Smooth muscle cell (in vitro differentiated cells): ENCODE results near the gene RRAD. TPM values are rescaled to one million over a fixed set of nuclear protein-coding genes. Genes with fewer than 3 reads are reported as not detected.
A peak's percentile ranks its signal among the peaks of the same experiment; 100 is the strongest.

Experiments
- DNase-seq: peaks from one replicate; lab custom pipeline; 2025; ENCODE audit not compliant: unreplicated experiment; lab: John Stamatoyannopoulos, UW
- H2AFZ ChIP-seq: fragments of 200-600 bp; sonication (generic); 2 replicates; pipeline ENCODE4 v1.6.0; 2016; ENCODE audit warnings: antibody characterized with exemption, low read depth, mild to moderate bottlenecking
- H3F3A ChIP-seq: fragments of 200-600 bp; sonication (generic); 2 replicates; pipeline ENCODE4 v1.6.0; 2017; ENCODE audit warnings: antibody characterized with exemption, low read depth
- H3K27ac ChIP-seq: fragments of 200-600 bp; sonication (generic); 2 replicates; pipeline ENCODE4 v1.5.1; 2016; ENCODE audit warnings: low read depth, mild to moderate bottlenecking
- H3K27me3 ChIP-seq: fragments of 200-600 bp; sonication (generic); 2 replicates; pipeline ENCODE4 v1.6.1; 2016; ENCODE audit warnings: low read depth, mild to moderate bottlenecking
- H3K36me3 ChIP-seq: fragments of 200-600 bp; sonication (generic); 2 replicates; pipeline ENCODE4 v1.5.1; 2016; ENCODE audit warnings: low read depth
- H3K4me1 ChIP-seq: fragments of 200-600 bp; sonication (generic); 2 replicates; pipeline ENCODE4 v1.5.1; 2016; ENCODE audit warnings: low read depth
- H3K4me2 ChIP-seq: fragments of 200-600 bp; sonication (generic); 2 replicates; pipeline ENCODE4 v1.6.0; 2016; ENCODE audit warnings: mild to moderate bottlenecking
- H3K4me3 ChIP-seq: fragments of 200-600 bp; sonication (generic); 2 replicates; pipeline ENCODE4 v1.5.1; 2016; ENCODE audit warnings: mild to moderate bottlenecking
- H3K79me2 ChIP-seq: fragments of 200-600 bp; sonication (generic); 2 replicates; pipeline ENCODE4 v1.6.0; 2016; ENCODE audit warnings: low read depth, mild to moderate bottlenecking
- H3K9ac ChIP-seq: fragments of 200-600 bp; sonication (generic); 2 replicates; pipeline ENCODE4 v1.6.0; 2016; ENCODE audit warnings: low read depth
- H3K9me3 ChIP-seq: fragments of 200-600 bp; sonication (generic); replicated peaks from 2 replicates; pipeline ENCODE4 v1.5.1; 2016; ENCODE audit warnings: low read depth
- H4K20me1 ChIP-seq: fragments of 200-600 bp; sonication (generic); 2 replicates; pipeline ENCODE4 v1.6.0; 2016; ENCODE audit warnings: low read depth
- WGBS: methylation state at CpG from one replicate; pipeline ENCODE4 v1.1.7; 2016; ENCODE audit warnings: low lambda C conversion rate; 5-methylcytosine and 5-hydroxymethylcytosine counted together
- polyA plus RNA-seq: library from polyadenylated mRNA; unstranded; fragments of >200 nt; fragmentation: Nextera tagmentation; extraction: Ambion mirVana; gene quantifications from 2 replicates; pipeline ENCODE4 v1.2.1, GENCODE V29; 2016
- total RNA-seq: library from RNA; depleted of rRNA; stranded (reverse); fragments of >200 nt; gene quantifications from 2 replicates; pipeline ENCODE4 v1.2.3, GENCODE V29; 2014
- TF ChIP-seq, protein P1 (sequence below): fragments of 200-600 bp; sonication (generic); IDR thresholded peaks from 2 replicates; pipeline ENCODE4 v1.5.1; 2017; ENCODE audit warnings: borderline replicate concordance, mild to moderate bottlenecking, antibody characterized with exemption; ENCODE audit not compliant: insufficient read depth, poor library complexity, severe bottlenecking

RRAD gene
- total and polyA plus RNA-seq, 2 experiments from 2014 or later = 7.6 to 27.5 TPM

GRCh38 chr16:66885491-66885890 lies 39.8 kb downstream of the RRAD start:
- 95% methylated on average over 12 of the region's 12 CpGs for WGBS
- H3K4me3 ChIP-seq = no peak overlapping the region
- peaks cover 22% of the 10 kb centered on the region for H4K20me1 ChIP-seq
- no peak overlapping the region for H3K9ac ChIP-seq
- no peaks in the 10 kb centered on the region for H3K27me3 ChIP-seq
- no peaks in the 10 kb centered on the region for H3K9me3 ChIP-seq
- no peaks in the 10 kb centered on the region for H3F3A ChIP-seq
- TF ChIP-seq, protein P1, sequence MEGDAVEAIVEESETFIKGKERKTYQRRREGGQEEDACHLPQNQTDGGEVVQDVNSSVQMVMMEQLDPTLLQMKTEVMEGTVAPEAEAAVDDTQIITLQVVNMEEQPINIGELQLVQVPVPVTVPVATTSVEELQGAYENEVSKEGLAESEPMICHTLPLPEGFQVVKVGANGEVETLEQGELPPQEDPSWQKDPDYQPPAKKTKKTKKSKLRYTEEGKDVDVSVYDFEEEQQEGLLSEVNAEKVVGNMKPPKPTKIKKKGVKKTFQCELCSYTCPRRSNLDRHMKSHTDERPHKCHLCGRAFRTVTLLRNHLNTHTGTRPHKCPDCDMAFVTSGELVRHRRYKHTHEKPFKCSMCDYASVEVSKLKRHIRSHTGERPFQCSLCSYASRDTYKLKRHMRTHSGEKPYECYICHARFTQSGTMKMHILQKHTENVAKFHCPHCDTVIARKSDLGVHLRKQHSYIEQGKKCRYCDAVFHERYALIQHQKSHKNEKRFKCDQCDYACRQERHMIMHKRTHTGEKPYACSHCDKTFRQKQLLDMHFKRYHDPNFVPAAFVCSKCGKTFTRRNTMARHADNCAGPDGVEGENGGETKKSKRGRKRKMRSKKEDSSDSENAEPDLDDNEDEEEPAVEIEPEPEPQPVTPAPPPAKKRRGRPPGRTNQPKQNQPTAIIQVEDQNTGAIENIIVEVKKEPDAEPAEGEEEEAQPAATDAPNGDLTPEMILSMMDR = no peak
- H3K27ac ChIP-seq = no peak overlapping the region
- H3K4me1 ChIP-seq = no peaks in the 10 kb centered on the region
- no peaks in the 10 kb centered on the region for H3K36me3 ChIP-seq
- H3K79me2 ChIP-seq = no peaks in the 10 kb centered on the region
- no peak for DNase-seq
- no peak overlapping the region for H3K4me2 ChIP-seq
- no peak overlapping the region for H2AFZ ChIP-seq

GRCh38 chr16:66882702-66883101 lies 42.6 kb downstream of the RRAD start:
- Histone ChIP-seq H3K9me3 (no peaks in the 10 kb centered on the region), H2AFZ (no peak overlapping the region), H3K27me3 (no peaks in the 10 kb centered on the region), H3K4me2 (no peak overlapping the region), H3K4me3 (no peak overlapping the region), H3K36me3 (no peaks in the 10 kb centered on the region), H3K79me2 (no peaks in the 10 kb centered on the region), H3K9ac (no peak overlapping the region), H3F3A (peaks cover 13% of the 10 kb centered on the region), H4K20me1 (peaks cover 22% of the 10 kb centered on the region), H3K27ac (no peak overlapping the region), H3K4me1 (no peaks in the 10 kb centered on the region)
- TF ChIP-seq, protein P1 = no peak
- 99% methylated on average over 3 of the region's 3 CpGs for whole genome bisulfite sequencing
- no peak for DNase-seq

DNA sequence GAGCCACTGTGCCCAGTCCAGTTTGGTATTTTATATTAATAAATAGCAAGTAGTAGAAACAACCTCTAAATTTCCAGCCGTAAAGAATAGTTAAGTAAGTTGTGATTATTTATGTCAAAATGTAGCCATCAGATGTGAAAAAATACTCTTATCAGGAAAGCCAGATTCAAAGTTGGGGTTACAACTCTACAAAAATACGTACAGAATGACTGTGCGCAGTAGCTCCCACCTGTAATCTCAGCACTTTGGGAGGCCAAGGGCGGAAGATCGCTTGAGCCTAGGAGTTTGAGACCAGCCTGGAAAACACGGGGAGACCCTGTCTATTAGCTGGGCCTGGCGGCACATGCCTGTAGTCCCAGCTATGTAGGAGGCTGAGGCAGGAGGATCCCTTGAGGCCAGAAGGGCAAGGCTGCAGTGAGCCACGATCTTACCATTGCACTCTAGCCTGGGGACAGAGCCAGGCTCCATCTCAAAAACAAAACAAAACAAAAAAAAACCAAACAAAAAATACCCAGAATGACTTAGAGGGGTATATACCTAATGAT lies 43.3 kb downstream of the RRAD start:
- no peak for DNase-seq
- no peak overlapping the region for H3K4me2 ChIP-seq
- no peaks in the 10 kb centered on the region for H3K27me3 ChIP-seq
- H4K20me1 ChIP-seq = peaks cover 19% of the 10 kb centered on the region
- TF ChIP-seq, protein P1 = no peak
- no peak overlapping the region for H2AFZ ChIP-seq
- H3K4me3 ChIP-seq = no peak overlapping the region
- peaks cover 13% of the 10 kb centered on the region for H3F3A ChIP-seq
- no peak overlapping the region for H3K27ac ChIP-seq
- 95% methylated on average over 8 of the region's 8 CpGs for WGBS
- H3K79me2 ChIP-seq = no peaks in the 10 kb centered on the region
- no peak overlapping the region for H3K9ac ChIP-seq
- no peaks in the 10 kb centered on the region for H3K36me3 ChIP-seq
- H3K9me3 ChIP-seq = no peaks in the 10 kb centered on the region
- H3K4me1 ChIP-seq = no peaks in the 10 kb centered on the region

- Histone ChIP-seq H2AFZ (no peak overlapping the region), H3K9me3 (no peaks in the 10 kb centered on the region), H3K9ac (no peak overlapping the region), H4K20me1 (peaks cover 15% of the 10 kb centered on the region), H3K4me3 (peak overlapping the region; percentile 84), H3K36me3 (no peaks in the 10 kb centered on the region), H3K4me1 (no peaks in the 10 kb centered on the region), H3K79me2 (no peaks in the 10 kb centered on the region), H3K27me3 (no peaks in the 10 kb centered on the region), H3F3A (peaks cover 13% of the 10 kb centered on the region), H3K27ac (no peak overlapping the region), H3K4me2 (peak overlapping the region; percentile 100)
- WGBS = 64% methylated on average over 2 of the region's 2 CpGs
- no peak for DNase-seq
- TF ChIP-seq, protein P1 = no peak
Observed at GRCh38 chr16:66881560-66881959, 43.8 kb downstream of the RRAD start.
